Muscle of arm (tissue), 12 donors: Measurements from ENCODE around the gene ATAD5. TPM values are rescaled to one million over a fixed set of nuclear protein-coding genes. Genes with fewer than 3 reads are reported as not detected.
"Not testable (repeated sequence)": the region's sequence is repeated elsewhere in the genome, so short reads cannot be mapped to it uniquely, and the experiment has no call there.

Source experiments
- DNase-seq: peaks from one replicate; pipeline ENCODE4 v3.0.0-alpha.2; 2013
- polyA plus RNA-seq, 12 donors: library from polyadenylated mRNA; unstranded; fragments of 120-200 nt; gene quantifications; one replicate each; pipeline ENCODE4 v1.2.1, GENCODE V29; 2013; ENCODE audit not compliant: insufficient read length in 12 of 12

The ATAD5 gene
- polyA plus RNA-seq, 12 donors: 2.3 to 8.5 (median 3.7) TPM; not detected in 1

GRCh38 chr17:30913955-30914354, 82.2 kb downstream of the ATAD5 start:
- DNase-seq: no peak

DNA sequence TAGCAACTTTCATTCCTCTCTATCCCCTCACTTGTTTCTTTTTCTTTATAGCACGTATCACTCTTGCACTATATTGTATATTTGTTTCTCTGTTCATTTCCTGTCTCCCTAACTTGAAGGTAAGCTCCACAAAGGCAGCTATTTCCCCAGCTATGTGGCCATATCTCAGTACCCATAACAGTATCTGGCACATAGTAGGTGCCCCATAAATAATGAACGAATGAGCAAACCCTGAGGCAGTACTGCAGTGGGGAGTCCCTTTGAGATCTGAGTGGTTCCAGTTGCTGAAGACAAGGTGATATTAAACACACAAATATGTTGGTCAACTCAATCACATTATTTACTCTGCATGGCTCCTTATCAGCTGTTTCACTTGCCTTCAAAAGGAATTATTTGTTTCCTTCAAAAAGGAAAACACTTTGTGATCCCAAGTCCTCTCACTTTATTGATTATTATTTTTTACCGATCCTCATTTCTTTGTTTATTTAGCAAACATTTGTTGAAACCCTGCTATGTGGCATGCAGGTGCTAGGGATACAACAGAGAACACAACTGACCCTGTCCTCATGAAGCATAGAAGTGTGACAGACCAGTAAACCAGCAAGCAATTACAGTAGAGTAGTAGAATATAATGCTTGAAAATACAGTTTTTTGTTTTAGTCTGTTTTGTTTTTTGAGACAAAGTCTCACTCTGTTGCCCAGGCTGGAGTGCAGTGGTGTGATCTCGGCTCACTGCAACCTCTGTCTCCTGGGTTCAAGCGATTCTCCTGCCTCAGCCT, 84.3 kb downstream of the ATAD5 start:
- no peak for DNase-seq

- DNase-seq: no peak
Observed at GRCh38 chr17:30917050-30917449, 85.3 kb downstream of the ATAD5 start.

GRCh38 chr17:30920282-30920681, 88.5 kb downstream of the ATAD5 start:
- no peak for DNase-seq

DNA sequence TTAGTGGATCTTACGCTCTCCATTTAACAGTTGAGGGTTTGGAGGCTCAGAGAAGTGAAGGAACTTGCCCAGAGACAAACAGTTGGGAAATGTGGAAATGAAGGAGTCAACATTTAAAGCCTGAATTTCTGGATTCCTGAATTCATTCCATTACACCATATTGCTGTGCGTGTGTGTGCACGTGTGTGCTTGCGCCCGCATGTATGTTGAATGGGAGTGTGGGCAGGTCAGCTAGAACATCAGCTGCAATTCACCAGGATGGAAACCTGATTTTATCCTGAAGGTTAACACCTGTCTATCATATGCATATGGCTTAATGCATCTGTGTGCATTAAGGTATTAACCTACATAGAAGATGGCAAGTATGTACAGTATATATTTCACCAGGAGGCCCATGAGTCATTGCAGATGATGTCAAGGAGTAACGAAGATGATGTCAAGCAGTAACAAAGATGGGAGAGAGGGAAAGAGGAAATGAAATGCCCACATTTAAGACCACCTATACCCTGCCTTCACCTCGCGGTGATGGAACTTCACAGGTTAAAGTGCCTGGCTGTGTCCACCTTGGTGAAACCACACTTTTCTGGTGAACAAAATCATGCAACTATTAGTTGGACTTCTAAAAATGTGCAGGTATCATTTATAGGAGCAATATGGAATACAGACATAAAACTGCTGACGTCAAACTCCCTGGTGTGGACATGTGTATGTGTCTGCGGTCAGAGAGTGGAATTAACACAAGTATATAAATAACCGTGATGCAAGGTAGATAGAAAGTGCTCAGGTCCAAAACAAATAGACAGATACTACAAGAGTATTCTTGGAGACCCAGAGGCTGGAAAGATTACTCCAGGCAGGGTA, 89.1 kb downstream of the ATAD5 start:
- DNase-seq: no peak

GRCh38 chr17:30921544-30922196, 89.9 kb downstream of the ATAD5 start, which contains the start of gene ADAP2:
TSS of gene ADAP2 (plus strand) at chr17:30921945. CDS start at chr17:30922015, 70 bp downstream.
- DNase-seq: no peak

DNA sequence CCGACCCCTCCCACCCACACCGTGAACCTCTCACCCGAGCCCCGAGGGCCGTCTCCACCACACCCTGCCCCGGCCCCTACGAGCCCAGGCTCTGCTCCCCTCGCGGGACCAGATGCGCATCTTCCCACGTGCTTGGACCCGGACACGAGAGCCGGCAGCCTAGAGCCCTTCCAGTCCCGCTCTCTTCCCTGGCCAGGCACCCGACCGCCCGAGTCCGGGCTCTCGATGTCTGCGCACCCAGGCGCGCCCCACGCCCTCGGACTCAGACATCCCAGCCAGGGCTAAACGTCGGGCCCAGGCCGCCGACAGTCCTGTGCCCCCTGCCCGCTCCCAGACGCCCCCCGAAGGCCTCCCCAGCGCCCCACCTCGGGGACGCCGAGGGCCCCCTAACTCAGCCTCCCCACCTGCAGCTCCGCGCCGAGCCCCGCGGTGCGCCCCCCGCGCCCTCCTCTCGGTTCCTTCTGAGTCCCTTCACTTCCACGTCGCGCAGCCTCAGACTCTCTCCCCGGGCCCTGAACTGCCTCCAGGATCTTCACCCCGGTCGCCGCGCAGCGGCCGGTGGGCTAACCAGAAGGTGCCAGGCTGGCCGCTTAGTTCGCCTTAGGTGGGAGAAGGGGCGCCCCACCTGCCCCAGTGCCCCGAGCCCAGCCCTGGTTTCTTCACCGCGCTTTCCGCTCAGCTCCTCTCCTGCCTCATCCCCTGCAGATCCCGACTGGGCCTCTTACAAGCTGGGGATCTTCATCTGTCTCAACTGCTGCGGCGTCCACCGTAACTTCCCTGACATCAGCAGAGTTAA, 90.7 kb downstream of the ATAD5 start:
- no peak for DNase-seq

GRCh38 chr17:30924341-30924740, 92.6 kb downstream of the ATAD5 start:
- DNase-seq: no peak

DNA sequence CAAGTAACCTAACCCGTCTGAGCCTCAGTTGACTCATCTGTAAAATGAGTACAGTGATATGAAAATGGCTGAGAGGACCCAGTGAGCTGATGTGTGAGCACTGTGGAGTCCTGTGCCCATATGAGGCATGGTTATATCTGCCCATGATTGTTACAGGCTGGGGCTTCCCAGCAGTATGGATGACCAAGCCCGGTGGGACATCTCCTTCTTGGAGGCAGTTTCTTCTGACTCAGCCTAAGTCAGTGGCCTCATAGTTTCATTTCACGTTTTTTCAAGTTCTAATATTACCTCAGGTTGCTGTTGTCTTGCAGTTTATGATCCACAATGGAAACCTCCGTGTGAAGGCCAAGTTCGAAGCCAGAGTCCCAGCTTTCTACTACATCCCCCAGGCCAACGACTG, 94.8 kb downstream of the ATAD5 start:
- DNase-seq: no peak

DNA sequence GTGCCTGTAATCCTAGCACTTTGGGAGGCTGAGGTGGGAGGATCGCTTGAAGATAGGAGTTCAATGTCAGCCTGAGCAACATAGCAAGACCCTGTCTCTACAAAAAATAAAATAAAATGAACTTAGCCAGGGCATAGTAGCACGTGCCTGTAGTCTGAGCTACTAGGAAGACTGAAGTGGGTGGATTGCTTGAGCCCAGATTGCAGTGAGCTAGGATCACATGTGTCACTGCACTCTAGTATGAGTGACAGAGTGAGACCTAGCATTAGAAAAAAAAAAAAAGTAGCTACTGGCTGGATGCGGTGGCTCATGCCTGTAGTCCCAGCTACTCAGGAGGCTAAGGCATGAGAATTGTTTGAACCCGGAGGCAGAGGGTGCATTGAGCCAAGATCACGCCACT, 96.0 kb downstream of the ATAD5 start:
- DNase-seq: no peak

GRCh38 chr17:30928584-30928983, 96.8 kb downstream of the ATAD5 start:
- no peak for DNase-seq

DNA sequence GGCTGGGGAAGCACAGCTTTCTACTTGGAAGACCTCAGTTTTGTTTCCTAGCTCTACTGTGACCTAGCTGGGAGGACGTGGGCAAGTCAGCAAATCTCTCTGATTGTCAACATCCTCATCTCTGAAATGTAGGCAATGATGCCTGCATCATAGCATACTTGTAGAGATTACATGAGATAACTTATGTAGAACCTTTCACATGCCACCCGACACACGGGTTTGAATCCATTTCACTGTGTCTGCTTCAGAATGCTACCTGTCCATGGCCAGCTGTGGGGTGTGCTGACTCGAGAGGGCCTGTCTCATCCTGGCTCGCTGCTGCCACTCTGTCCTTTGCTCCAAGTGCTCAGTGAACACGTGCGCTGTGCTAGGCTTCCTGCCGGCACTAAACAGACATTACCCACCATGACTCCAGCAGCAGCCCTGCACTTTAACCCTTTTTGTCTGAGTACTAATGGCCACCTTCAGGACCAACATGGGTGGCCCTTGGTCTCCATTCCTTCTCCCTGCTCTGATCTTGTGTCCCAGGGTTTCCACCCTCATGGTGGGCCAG, 97.4 kb downstream of the ATAD5 start:
- no peak for DNase-seq

GRCh38 chr17:30929861-30930260, 98.1 kb downstream of the ATAD5 start:
- DNase-seq: not testable (repeated sequence)

DNA sequence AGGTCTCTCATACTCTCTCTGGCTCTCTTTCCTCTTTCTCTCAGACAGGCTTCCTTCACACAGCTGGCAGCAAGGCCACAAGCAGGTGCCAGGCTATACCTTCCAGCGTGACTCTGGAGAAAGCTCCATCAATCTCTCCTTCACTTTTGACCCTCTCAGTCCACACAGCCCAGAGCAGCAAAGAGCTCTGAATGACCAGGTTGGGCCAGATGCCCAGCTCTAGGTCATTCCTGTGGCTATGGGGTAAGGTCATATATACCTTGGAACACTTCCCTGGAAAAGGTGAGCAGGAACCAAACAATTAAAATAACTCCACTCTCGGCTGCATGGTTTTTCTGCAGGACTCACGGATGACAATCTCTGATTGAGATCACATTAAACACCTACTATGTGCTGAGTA, 98.7 kb downstream of the ATAD5 start:
- DNase-seq: no peak

GRCh38 chr17:30931582-30931981, 99.8 kb downstream of the ATAD5 start:
- DNase-seq: not testable (repeated sequence)

- DNase-seq: no peak
Observed at GRCh38 chr17:30933966-30934365, 102.2 kb downstream of the ATAD5 start.

- no peak for DNase-seq
Observed at GRCh38 chr17:30939051-30939689, 107.4 kb downstream of the ATAD5 start.

GRCh38 chr17:30942308-30943079, 110.7 kb downstream of the ATAD5 start:
- DNase-seq: no peak
